ENCODE measurements around the gene ZNF746.

DNA sequence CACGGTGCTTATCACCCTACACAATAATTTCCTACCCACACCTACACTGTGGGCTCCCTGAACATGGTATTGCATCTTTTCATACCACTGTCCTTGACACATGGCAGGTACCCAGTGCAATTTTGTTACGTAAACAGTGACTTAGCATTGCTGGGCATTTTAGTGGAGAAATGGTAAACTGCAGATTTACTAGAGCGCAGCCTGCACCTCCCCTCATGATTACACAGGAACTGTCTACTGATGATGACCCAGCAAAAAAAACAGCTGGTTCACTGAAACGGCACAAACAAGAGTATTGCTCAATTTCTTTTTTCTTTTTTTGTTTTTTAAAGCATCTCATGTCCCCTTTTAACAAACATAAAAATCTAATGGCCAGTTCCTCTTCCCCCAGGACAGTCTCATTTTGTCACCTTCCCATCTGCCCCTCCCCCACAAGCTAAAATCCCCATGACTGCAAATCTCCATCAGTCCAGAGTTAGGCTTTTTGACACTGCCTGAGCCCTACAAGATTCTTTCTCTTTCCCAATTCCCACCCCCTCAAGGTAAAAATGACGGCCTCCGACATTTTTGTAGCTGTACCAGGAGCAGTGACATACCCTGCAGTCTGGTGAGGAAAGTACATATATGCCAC is 2.8 kb downstream of the ZNF746 start:
- TF ChIP-seq, protein P1, sequence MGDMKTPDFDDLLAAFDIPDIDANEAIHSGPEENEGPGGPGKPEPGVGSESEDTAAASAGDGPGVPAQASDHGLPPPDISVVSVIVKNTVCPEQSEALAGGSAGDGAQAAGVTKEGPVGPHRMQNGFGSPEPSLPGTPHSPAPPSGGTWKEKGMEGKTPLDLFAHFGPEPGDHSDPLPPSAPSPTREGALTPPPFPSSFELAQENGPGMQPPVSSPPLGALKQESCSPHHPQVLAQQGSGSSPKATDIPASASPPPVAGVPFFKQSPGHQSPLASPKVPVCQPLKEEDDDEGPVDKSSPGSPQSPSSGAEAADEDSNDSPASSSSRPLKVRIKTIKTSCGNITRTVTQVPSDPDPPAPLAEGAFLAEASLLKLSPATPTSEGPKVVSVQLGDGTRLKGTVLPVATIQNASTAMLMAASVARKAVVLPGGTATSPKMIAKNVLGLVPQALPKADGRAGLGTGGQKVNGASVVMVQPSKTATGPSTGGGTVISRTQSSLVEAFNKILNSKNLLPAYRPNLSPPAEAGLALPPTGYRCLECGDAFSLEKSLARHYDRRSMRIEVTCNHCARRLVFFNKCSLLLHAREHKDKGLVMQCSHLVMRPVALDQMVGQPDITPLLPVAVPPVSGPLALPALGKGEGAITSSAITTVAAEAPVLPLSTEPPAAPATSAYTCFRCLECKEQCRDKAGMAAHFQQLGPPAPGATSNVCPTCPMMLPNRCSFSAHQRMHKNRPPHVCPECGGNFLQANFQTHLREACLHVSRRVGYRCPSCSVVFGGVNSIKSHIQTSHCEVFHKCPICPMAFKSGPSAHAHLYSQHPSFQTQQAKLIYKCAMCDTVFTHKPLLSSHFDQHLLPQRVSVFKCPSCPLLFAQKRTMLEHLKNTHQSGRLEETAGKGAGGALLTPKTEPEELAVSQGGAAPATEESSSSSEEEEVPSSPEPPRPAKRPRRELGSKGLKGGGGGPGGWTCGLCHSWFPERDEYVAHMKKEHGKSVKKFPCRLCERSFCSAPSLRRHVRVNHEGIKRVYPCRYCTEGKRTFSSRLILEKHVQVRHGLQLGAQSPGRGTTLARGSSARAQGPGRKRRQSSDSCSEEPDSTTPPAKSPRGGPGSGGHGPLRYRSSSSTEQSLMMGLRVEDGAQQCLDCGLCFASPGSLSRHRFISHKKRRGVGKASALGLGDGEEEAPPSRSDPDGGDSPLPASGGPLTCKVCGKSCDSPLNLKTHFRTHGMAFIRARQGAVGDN (IDR thresholded peaks at IDR 0.05) = no peak
- TF ChIP-seq POLR2A (IDR thresholded peaks at IDR 0.05; ENCODE audit: low read depth, low read length) = no peak
- TF ChIP-seq, protein P2, sequence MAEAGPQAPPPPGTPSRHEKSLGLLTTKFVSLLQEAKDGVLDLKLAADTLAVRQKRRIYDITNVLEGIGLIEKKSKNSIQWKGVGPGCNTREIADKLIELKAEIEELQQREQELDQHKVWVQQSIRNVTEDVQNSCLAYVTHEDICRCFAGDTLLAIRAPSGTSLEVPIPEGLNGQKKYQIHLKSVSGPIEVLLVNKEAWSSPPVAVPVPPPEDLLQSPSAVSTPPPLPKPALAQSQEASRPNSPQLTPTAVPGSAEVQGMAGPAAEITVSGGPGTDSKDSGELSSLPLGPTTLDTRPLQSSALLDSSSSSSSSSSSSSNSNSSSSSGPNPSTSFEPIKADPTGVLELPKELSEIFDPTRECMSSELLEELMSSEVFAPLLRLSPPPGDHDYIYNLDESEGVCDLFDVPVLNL (IDR thresholded peaks at IDR 0.05; ENCODE audit: low read depth, low read length) = no peak
- TF ChIP-seq, protein P3, sequence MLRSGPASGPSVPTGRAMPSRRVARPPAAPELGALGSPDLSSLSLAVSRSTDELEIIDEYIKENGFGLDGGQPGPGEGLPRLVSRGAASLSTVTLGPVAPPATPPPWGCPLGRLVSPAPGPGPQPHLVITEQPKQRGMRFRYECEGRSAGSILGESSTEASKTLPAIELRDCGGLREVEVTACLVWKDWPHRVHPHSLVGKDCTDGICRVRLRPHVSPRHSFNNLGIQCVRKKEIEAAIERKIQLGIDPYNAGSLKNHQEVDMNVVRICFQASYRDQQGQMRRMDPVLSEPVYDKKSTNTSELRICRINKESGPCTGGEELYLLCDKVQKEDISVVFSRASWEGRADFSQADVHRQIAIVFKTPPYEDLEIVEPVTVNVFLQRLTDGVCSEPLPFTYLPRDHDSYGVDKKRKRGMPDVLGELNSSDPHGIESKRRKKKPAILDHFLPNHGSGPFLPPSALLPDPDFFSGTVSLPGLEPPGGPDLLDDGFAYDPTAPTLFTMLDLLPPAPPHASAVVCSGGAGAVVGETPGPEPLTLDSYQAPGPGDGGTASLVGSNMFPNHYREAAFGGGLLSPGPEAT (IDR thresholded peaks at IDR 0.05; ENCODE audit: low read depth) = no peak
- TF ChIP-seq JUNB (IDR thresholded peaks at IDR 0.05) = no peak
- TF ChIP-seq RB1 (IDR thresholded peaks at IDR 0.05; ENCODE audit: borderline replicate concordance) = no peak
- TF ChIP-seq MYC (IDR thresholded peaks at IDR 0.05; ENCODE audit: insufficient read depth, insufficient read length, insufficient replicate concordance, low read length, severe bottlenecking) = no peak
- TF ChIP-seq, protein P4, sequence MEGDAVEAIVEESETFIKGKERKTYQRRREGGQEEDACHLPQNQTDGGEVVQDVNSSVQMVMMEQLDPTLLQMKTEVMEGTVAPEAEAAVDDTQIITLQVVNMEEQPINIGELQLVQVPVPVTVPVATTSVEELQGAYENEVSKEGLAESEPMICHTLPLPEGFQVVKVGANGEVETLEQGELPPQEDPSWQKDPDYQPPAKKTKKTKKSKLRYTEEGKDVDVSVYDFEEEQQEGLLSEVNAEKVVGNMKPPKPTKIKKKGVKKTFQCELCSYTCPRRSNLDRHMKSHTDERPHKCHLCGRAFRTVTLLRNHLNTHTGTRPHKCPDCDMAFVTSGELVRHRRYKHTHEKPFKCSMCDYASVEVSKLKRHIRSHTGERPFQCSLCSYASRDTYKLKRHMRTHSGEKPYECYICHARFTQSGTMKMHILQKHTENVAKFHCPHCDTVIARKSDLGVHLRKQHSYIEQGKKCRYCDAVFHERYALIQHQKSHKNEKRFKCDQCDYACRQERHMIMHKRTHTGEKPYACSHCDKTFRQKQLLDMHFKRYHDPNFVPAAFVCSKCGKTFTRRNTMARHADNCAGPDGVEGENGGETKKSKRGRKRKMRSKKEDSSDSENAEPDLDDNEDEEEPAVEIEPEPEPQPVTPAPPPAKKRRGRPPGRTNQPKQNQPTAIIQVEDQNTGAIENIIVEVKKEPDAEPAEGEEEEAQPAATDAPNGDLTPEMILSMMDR (IDR thresholded peaks at IDR 0.05 in 2 of 3, conservative IDR thresholded peaks at IDR 0.05 in 1 of 3; ENCODE audit: control insufficient read depth in 2 of 3, extremely low read depth in 1 of 3, insufficient read depth in 1 of 3, low read depth in 3 of 3, low read length in 3 of 3) = no peak
- no peak for TF ChIP-seq CHD2 (IDR thresholded peaks at IDR 0.05; ENCODE audit: borderline replicate concordance, low read depth, low read length)
- TF ChIP-seq ELK1 (IDR thresholded peaks at IDR 0.05; ENCODE audit: low read depth, low read length) = no peak
- no peak for TF ChIP-seq EZH2 (IDR thresholded peaks at IDR 0.05; ENCODE audit: borderline replicate concordance, control insufficient read depth, low read depth, low read length)
- TF ChIP-seq CEBPB (IDR thresholded peaks at IDR 0.05; ENCODE audit: borderline replicate concordance in 1 of 2, low read depth in 2 of 2, low read length in 2 of 2) = no peak
- no peak for TF ChIP-seq ETV6 (conservative IDR thresholded peaks at IDR 0.05 in 1 of 2, IDR thresholded peaks at IDR 0.05 in 1 of 2; ENCODE audit: borderline replicate concordance in 1 of 2, low read depth in 1 of 2)
